Testis (tissue), 3 donors: ENCODE results near the gene MCF2L. TPM values are rescaled to one million over a fixed set of nuclear protein-coding genes. Genes with fewer than 3 reads are reported as not detected.

Source experiments
- DNase-seq: peaks from one replicate; pipeline ENCODE4 v3.0.0-alpha.2; 2019
- H3K27ac ChIP-seq, 2 donors: fragments of 200-600 bp; sonication (generic); one replicate each; pipeline ENCODE4 v1.5.1; 2019
- H3K27me3 ChIP-seq: fragments of 200-600 bp; sonication (generic); one replicate; pipeline ENCODE4 v1.5.1; 2019
- H3K36me3 ChIP-seq: fragments of 200-600 bp; sonication (generic); one replicate; pipeline ENCODE4 v1.5.1; 2017; ENCODE audit warnings: low read depth; ENCODE audit errors: missing control alignments
- H3K4me1 ChIP-seq: fragments of 200-600 bp; sonication (generic); one replicate; pipeline ENCODE4 v1.5.1; 2019
- H3K4me3 ChIP-seq, 2 donors: fragments of 200-600 bp; sonication (generic); one replicate each; pipeline ENCODE4 v1.5.1; 2017 to 2019
- H3K9me3 ChIP-seq: fragments of 200-600 bp; sonication (generic); one replicate; pipeline ENCODE4 v1.5.1; 2017
- POLR2A ChIP-seq: fragments of 450-650 bp; IDR thresholded peaks from one replicate; pipeline ENCODE4 v1.6.1; 2017; ENCODE audit warnings: antibody characterized with exemption, mild to moderate bottlenecking, moderate library complexity
- WGBS, 2 donors: methylation state at CpG; one replicate each; pipeline ENCODE4 v1.1.5; 2018; 5-methylcytosine and 5-hydroxymethylcytosine counted together
- intact Hi-C: fragments of 100-400 bp; cut with DNase I; formaldehyde crosslinking; loops from one replicate; pipeline ENCODE4 v1.15.1; 2023; ENCODE audit warnings: low total_unique reads
- polyA plus RNA-seq: library from polyadenylated mRNA; stranded (reverse); fragments of 350-450 nt; fragmentation: Illumina TruSeq; extraction: RNeasy Lipid Tissue Mini Kit (QIAGEN cat#74804); gene quantifications from one replicate; pipeline ENCODE4 v1.2.3, GENCODE V29; 2014; ENCODE audit warnings: low read depth, low replicate concordance; ENCODE audit not compliant: insufficient read depth
- total RNA-seq, 2 donors: library from RNA; depleted of rRNA; stranded (reverse); fragments of >200 nt; gene quantifications; one replicate each; pipeline ENCODE4 v1.2.3, GENCODE V29; 2016
- TF ChIP-seq, protein P1 (sequence below), 3 experiments: fragments of 450-650 bp in 2 of 3; fragments of 200-600 bp in 1 of 3; sonication (generic) in 1 of 3; IDR thresholded peaks; one replicate each; pipeline ENCODE4 v1.5.1; 2016 to 2019; ENCODE audit warnings: antibody characterized with exemption in 3 of 3, mild to moderate bottlenecking in 2 of 3, moderate library complexity in 1 of 3

The MCF2L gene
- total and polyA plus RNA-seq, 3 donors from 2014 or later: 5.0 to 17.6 (median 14.6) TPM

GRCh38 chr13:113080901-113081521 lies 112.0 kb downstream of the MCF2L start:
- H3K4me3 ChIP-seq: no peak overlapping the region
- 79 to 86% methylated on average over 6 to 25 of the region's 25 CpGs for WGBS, 2 donors
- H3K9me3 ChIP-seq: no peaks in the 10 kb centered on the region
- no peak for TF ChIP-seq POLR2A
- TF ChIP-seq, protein P1, sequence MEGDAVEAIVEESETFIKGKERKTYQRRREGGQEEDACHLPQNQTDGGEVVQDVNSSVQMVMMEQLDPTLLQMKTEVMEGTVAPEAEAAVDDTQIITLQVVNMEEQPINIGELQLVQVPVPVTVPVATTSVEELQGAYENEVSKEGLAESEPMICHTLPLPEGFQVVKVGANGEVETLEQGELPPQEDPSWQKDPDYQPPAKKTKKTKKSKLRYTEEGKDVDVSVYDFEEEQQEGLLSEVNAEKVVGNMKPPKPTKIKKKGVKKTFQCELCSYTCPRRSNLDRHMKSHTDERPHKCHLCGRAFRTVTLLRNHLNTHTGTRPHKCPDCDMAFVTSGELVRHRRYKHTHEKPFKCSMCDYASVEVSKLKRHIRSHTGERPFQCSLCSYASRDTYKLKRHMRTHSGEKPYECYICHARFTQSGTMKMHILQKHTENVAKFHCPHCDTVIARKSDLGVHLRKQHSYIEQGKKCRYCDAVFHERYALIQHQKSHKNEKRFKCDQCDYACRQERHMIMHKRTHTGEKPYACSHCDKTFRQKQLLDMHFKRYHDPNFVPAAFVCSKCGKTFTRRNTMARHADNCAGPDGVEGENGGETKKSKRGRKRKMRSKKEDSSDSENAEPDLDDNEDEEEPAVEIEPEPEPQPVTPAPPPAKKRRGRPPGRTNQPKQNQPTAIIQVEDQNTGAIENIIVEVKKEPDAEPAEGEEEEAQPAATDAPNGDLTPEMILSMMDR (IDR thresholded peaks at IDR 0.05): no peak
- no peaks in the 10 kb centered on the region for H3K27me3 ChIP-seq
- no peaks in the 10 kb centered on the region for H3K4me1 ChIP-seq
- intact Hi-C loops: no loop called here
- no peaks in the 10 kb centered on the region for H3K36me3 ChIP-seq
- H3K27ac ChIP-seq: no peak overlapping the region
- no peak for DNase-seq

- no peak overlapping the region for H3K4me3 ChIP-seq
- TF ChIP-seq, protein P1 (IDR thresholded peaks at IDR 0.05): no peak
- TF ChIP-seq POLR2A: no peak
- no peaks in the 10 kb centered on the region for H3K4me1 ChIP-seq
- no peaks in the 10 kb centered on the region for H3K9me3 ChIP-seq
- no peaks in the 10 kb centered on the region for H3K27me3 ChIP-seq
- no peaks in the 10 kb centered on the region for H3K36me3 ChIP-seq
- DNase-seq: no peak
- intact Hi-C loops: no loop called here
- WGBS, 2 donors: 83 to 90% methylated on average over 13 to 26 of the region's 26 CpGs
- no peak overlapping the region for H3K27ac ChIP-seq
Measured at GRCh38 chr13:113082198-113083021, 113.4 kb downstream of the MCF2L start.

- TF ChIP-seq, protein P1 (IDR thresholded peaks at IDR 0.05): no peak
- no peak for TF ChIP-seq POLR2A
- Histone ChIP-seq H3K27ac (no peak overlapping the region), H3K4me3 (no peak overlapping the region), H3K4me1 (no peaks in the 10 kb centered on the region), H3K27me3 (no peaks in the 10 kb centered on the region), H3K9me3 (no peaks in the 10 kb centered on the region), H3K36me3 (no peaks in the 10 kb centered on the region)
- no peak for DNase-seq
- intact Hi-C loops: no loop called here
- WGBS, 2 donors: 88% methylated on average over 10 of the region's 10 CpGs; no CpG with 5 or more reads in 1 of the 2 donors
Measured at GRCh38 chr13:113083022-113083373, 114.0 kb downstream of the MCF2L start.

GRCh38 chr13:113083402-113084061 lies 114.5 kb downstream of the MCF2L start:
- Histone ChIP-seq H3K4me1 (no peaks in the 10 kb centered on the region), H3K9me3 (no peaks in the 10 kb centered on the region), H3K36me3 (no peaks in the 10 kb centered on the region), H3K27me3 (no peaks in the 10 kb centered on the region), H3K4me3 (no peak overlapping the region), H3K27ac (no peak overlapping the region)
- intact Hi-C loops: no loop called here
- TF ChIP-seq, protein P1 (IDR thresholded peaks at IDR 0.05): no peak
- no peak for TF ChIP-seq POLR2A
- 74 to 84% methylated on average over 17 to 18 of the region's 18 CpGs for WGBS, 2 donors
- DNase-seq: no peak
